Glutamatergic neuron (in vitro differentiated cells): ENCODE results near the gene MRPL49. TPM values are rescaled to one million over a fixed set of nuclear protein-coding genes. Genes with fewer than 3 reads are reported as not detected.

Experiments
- DNase-seq: peaks from one replicate; pipeline ENCODE4 v3.0.0; 2022
- H3K27ac Mint-ChIP-seq: one replicate; pipeline ENCODE4 v1.8.0; 2020; ENCODE audit warnings: mild to moderate bottlenecking, mixed read lengths, inconsistent platforms; ENCODE audit not compliant: unreplicated experiment
- H3K27me3 Mint-ChIP-seq: one replicate; pipeline ENCODE4 v1.8.0; 2020; ENCODE audit warnings: mild to moderate bottlenecking, moderate library complexity, mixed read lengths, inconsistent platforms; ENCODE audit not compliant: unreplicated experiment
- H3K36me3 Mint-ChIP-seq: one replicate; pipeline ENCODE4 v1.8.0; 2020; ENCODE audit warnings: mild to moderate bottlenecking, mixed read lengths, inconsistent platforms; ENCODE audit not compliant: unreplicated experiment
- H3K4me1 Mint-ChIP-seq: one replicate; pipeline ENCODE4 v1.8.0; 2020; ENCODE audit warnings: mild to moderate bottlenecking, low read depth, mixed read lengths, inconsistent platforms; ENCODE audit not compliant: unreplicated experiment
- H3K4me3 Mint-ChIP-seq: one replicate; pipeline ENCODE4 v1.8.0; 2020; ENCODE audit warnings: mild to moderate bottlenecking, mixed read lengths, inconsistent platforms; ENCODE audit not compliant: unreplicated experiment
- H3K9me3 Mint-ChIP-seq: one replicate; pipeline ENCODE4 v1.8.0; 2020; ENCODE audit warnings: mild to moderate bottlenecking, moderate library complexity, mixed read lengths, inconsistent platforms; ENCODE audit not compliant: unreplicated experiment
- total RNA-seq: library from RNA; stranded (reverse); fragmentation: NEBNext Ultra II Directional; extraction: Animal tissue kit (Norgen Biotek cat#: 25700); gene quantifications from one replicate; pipeline ENCODE4 v1.2.1, GENCODE V29; 2021; ENCODE audit not compliant: unreplicated experiment
- TF ChIP-seq, protein P1 (sequence below): fragments of 200-600 bp; sonication (generic); IDR thresholded peaks from one replicate; pipeline ENCODE4 v1.5.0; 2021; ENCODE audit not compliant: partially characterized antibody, unreplicated experiment

Gene MRPL49
- total RNA-seq, 1 donor from 2014 or later = 32.9 TPM

- no peaks in the 10 kb centered on the region for H3K36me3 Mint-ChIP-seq
- H3K27ac Mint-ChIP-seq = no peak overlapping the region
- H3K4me3 Mint-ChIP-seq = no peak overlapping the region
- H3K4me1 Mint-ChIP-seq = peaks cover 2% of the 10 kb centered on the region
- peaks cover 4% of the 10 kb centered on the region for H3K27me3 Mint-ChIP-seq
- DNase-seq = no peak
- TF ChIP-seq, protein P1, sequence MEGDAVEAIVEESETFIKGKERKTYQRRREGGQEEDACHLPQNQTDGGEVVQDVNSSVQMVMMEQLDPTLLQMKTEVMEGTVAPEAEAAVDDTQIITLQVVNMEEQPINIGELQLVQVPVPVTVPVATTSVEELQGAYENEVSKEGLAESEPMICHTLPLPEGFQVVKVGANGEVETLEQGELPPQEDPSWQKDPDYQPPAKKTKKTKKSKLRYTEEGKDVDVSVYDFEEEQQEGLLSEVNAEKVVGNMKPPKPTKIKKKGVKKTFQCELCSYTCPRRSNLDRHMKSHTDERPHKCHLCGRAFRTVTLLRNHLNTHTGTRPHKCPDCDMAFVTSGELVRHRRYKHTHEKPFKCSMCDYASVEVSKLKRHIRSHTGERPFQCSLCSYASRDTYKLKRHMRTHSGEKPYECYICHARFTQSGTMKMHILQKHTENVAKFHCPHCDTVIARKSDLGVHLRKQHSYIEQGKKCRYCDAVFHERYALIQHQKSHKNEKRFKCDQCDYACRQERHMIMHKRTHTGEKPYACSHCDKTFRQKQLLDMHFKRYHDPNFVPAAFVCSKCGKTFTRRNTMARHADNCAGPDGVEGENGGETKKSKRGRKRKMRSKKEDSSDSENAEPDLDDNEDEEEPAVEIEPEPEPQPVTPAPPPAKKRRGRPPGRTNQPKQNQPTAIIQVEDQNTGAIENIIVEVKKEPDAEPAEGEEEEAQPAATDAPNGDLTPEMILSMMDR = no peak
- peaks cover 5% of the 10 kb centered on the region for H3K9me3 Mint-ChIP-seq
Measured at GRCh38 chr11:65090628-65091027, 31.5 kb upstream of the MRPL49 start.

- peaks cover 11% of the 10 kb centered on the region for H3K9me3 Mint-ChIP-seq
Measured at GRCh38 chr11:65095427-65095826, 26.7 kb upstream of the MRPL49 start.

GRCh38 chr11:65095974-65096806 lies 25.9 kb upstream of the MRPL49 start, which contains the start of gene VPS51:
VPS51 (plus strand) TSS chr11:65096214; CDS start chr11:65096251, 37 bp downstream.
- peak; percentile 90 for DNase-seq
- peaks cover 6% of the 10 kb centered on the region for H3K27me3 Mint-ChIP-seq
- TF ChIP-seq, protein P1 = no peak
- H3K27ac Mint-ChIP-seq = peak within 1 kb of the TSS; percentile 95
- H3K9me3 Mint-ChIP-seq = peaks cover 11% of the 10 kb centered on the region
- peak within 1 kb of the TSS; percentile 92 for H3K4me3 Mint-ChIP-seq
- H3K36me3 Mint-ChIP-seq = no peaks in the 10 kb centered on the region
- H3K4me1 Mint-ChIP-seq = peaks cover 4% of the 10 kb centered on the region

More at GRCh38 chr11:65095427-65095826, 26.7 kb upstream of the MRPL49 start:
- TF ChIP-seq, protein P1 = no peak
- peak overlapping the region; percentile 88 for H3K4me3 Mint-ChIP-seq
- peaks cover 4% of the 10 kb centered on the region for H3K4me1 Mint-ChIP-seq
- H3K27ac Mint-ChIP-seq = peak overlapping the region; percentile 91
- H3K27me3 Mint-ChIP-seq = peaks cover 6% of the 10 kb centered on the region
- H3K36me3 Mint-ChIP-seq = no peaks in the 10 kb centered on the region
- DNase-seq = no peak

DNA sequence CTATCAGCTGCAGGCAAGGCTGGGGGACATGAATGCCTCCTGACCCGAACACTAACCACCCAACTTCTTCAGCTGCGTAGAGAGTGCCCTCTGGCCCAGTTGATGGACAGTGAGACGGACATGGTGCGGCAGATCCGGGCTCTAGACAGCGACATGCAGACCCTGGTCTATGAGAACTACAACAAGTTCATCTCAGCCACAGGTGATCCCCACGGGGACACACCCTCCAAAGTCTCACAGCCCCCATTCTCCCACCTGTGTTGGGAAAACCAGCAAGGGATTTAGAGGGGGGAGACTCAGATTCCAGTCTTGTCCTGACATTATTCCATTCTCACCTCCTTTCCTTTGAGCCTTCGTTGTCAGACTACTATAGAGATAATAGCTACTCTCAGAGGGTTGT lies 25.2 kb upstream of the MRPL49 start:
- H3K4me1 Mint-ChIP-seq = peaks cover 4% of the 10 kb centered on the region
- no peak overlapping the region for H3K27ac Mint-ChIP-seq
- TF ChIP-seq, protein P1 = no peak
- H3K9me3 Mint-ChIP-seq = peaks cover 11% of the 10 kb centered on the region
- DNase-seq = no peak
- peaks cover 6% of the 10 kb centered on the region for H3K27me3 Mint-ChIP-seq
- no peaks in the 10 kb centered on the region for H3K36me3 Mint-ChIP-seq
- H3K4me3 Mint-ChIP-seq = peak overlapping the region; percentile 92
